Measurements from ENCODE around the gene GALR2.

DNA sequence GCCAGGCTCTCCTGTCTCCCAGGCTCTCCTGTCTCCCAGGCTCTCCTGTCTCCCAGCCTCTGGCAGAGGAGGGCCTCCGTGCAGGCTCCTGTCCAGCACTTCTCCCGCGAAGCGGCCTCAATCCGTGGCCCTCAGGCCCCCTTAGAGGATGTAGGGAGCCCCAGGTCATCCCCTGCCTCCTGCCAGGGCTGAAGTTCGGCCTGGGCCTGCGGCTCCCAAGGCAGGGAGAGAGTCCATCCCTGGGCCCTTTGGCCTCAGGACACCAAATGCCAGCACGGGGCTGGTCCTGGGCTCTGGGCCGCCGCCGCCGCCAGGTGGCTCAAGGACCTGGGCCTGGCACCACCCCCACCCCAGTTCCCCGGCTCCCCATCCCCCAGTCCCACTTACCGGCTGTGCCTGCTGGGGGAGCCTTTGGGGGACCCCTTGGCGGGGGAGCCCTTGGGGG, 47.8 kb upstream of the GALR2 start:
- TF ChIP-seq POLR2AphosphoS5 (IDR thresholded peaks at IDR 0.05): no peak
- TF ChIP-seq POLR2A (IDR thresholded peaks at IDR 0.05): no peak
- TF ChIP-seq, protein P1, sequence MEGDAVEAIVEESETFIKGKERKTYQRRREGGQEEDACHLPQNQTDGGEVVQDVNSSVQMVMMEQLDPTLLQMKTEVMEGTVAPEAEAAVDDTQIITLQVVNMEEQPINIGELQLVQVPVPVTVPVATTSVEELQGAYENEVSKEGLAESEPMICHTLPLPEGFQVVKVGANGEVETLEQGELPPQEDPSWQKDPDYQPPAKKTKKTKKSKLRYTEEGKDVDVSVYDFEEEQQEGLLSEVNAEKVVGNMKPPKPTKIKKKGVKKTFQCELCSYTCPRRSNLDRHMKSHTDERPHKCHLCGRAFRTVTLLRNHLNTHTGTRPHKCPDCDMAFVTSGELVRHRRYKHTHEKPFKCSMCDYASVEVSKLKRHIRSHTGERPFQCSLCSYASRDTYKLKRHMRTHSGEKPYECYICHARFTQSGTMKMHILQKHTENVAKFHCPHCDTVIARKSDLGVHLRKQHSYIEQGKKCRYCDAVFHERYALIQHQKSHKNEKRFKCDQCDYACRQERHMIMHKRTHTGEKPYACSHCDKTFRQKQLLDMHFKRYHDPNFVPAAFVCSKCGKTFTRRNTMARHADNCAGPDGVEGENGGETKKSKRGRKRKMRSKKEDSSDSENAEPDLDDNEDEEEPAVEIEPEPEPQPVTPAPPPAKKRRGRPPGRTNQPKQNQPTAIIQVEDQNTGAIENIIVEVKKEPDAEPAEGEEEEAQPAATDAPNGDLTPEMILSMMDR (IDR thresholded peaks at IDR 0.05): peak in 2 of 6 experiments; percentile 6 to 20
